ENCODE data around the gene CYP51A1. TPM values are rescaled to one million over a fixed set of nuclear protein-coding genes. Genes with fewer than 3 reads are reported as not detected.

CYP51A1 gene
- total and polyA plus RNA-seq, 8 donors: 8.0 to 115 (median 19.9) TPM

DNA sequence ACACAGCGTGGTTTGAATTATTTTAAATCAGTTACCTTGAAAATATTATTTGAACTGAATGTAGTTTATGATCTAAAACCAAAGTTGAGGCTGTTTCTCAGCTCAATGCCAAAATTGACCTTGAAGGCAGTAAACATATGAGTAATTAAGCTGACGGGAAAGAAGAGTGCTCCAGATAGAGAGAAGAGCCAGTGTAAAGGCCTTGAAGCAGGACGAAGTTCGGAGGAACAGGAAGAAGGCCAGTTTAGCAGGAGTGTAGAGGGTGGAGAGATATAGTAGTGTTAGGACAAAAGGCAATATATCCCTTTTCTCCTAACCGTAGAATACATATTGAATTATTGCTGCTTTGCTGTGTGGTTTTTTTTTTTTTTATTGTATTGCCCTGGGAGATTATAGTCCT lies 63.2 kb downstream of the CYP51A1 start:
- no peak overlapping the region for H3K27ac ChIP-seq
- H3K27me3 ChIP-seq: no peaks in the 10 kb centered on the region
- WGBS, 5 donors: 77 to 84% (median 79%) methylated on average over 5 of the region's 5 CpGs
- TF ChIP-seq POLR2AphosphoS5 (IDR thresholded peaks at IDR 0.05): no peak
- no peak for TF ChIP-seq CTCF (IDR thresholded peaks at IDR 0.05)
- no peak for TF ChIP-seq EP300 (IDR thresholded peaks at IDR 0.05)
- TF ChIP-seq POLR2A (IDR thresholded peaks at IDR 0.05): no peak
- intact Hi-C loops (cut with DNase I; ENCODE audit: low total_unique reads): no loop called here
- peaks cover 0 to 4% (median 0%) of the 10 kb centered on the region in 4 donors for H3K4me1 ChIP-seq
- peaks cover 15 to 85% (median 78%) of the 10 kb centered on the region in 4 donors for H3K36me3 ChIP-seq
- peak in 1 of 2 donors; percentile 10 for DNase-seq
- H3K9me3 ChIP-seq: no peaks in the 10 kb centered on the region
- H3K4me3 ChIP-seq: no peak overlapping the region

DNA sequence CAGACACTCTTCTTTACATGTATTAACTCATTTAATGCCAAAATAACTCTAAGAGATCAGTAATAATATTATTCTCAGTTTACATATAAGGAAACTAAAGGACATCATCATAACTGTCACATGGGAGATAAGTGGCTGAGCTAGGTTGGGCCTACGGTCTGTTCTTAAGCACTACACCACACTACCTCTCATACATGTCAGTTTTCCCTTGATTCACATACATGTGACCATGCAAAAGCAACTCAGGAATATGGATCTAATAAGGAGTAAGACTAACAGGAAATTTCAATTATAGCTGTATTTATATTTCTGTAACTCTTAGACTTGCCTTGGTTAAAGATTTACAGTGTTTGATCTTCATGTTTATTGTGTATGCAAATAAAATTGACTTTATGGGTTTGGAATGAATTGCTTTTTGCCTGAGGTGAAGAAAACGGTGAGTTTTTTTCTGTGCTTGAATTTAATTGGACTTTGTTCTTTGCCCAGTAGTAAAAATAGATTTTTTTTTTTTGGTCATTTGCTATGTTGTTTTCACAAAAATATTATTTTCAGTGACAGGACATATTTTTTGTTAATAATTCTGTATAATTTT lies 69.7 kb downstream of the CYP51A1 start:
- no peak overlapping the region for H3K27ac ChIP-seq
- no peaks in the 10 kb centered on the region for H3K9me3 ChIP-seq
- H3K4me1 ChIP-seq: peaks cover 0 to 4% (median 0%) of the 10 kb centered on the region in 4 donors
- no peak for DNase-seq
- WGBS, 5 donors: 48 to 68% (median 53%) methylated on average over 2 of the region's 2 CpGs
- no peaks in the 10 kb centered on the region for H3K27me3 ChIP-seq
- H3K4me3 ChIP-seq: no peak overlapping the region
- intact Hi-C loops (cut with DNase I; ENCODE audit: low total_unique reads): no loop called here
- H3K36me3 ChIP-seq: peaks cover 11 to 78% (median 60%) of the 10 kb centered on the region in 4 donors
- TF ChIP-seq POLR2AphosphoS5 (IDR thresholded peaks at IDR 0.05) (no peak), POLR2A (IDR thresholded peaks at IDR 0.05) (no peak), CTCF (IDR thresholded peaks at IDR 0.05) (no peak), EP300 (IDR thresholded peaks at IDR 0.05) (no peak)

Other genes starting within 250 kb of the CYP51A1 start
- gene AKAP9, start 193.6 kb downstream of the CYP51A1 start, total RNA-seq: 100 to 1,000 TPM; 109 to 149 (median 118) TPM
- 10 to 100 TPM in 2 of 3 donors, 1 to 10 TPM in 1; 5.7 to 13.8 (median 10.8) TPM for gene AKAP9, start 193.6 kb downstream of the CYP51A1 start, polyA plus RNA-seq
- gene LRRD1, start 44.7 kb upstream of the CYP51A1 start, total RNA-seq: 1 to 10 TPM in 1 of 5 donors, not detected in 4; 1.8 TPM
- gene LRRD1, start 44.7 kb upstream of the CYP51A1 start, polyA plus RNA-seq: not detected
- 100 to 1,000 TPM in 2 of 5 donors, 10 to 100 TPM in 2, 1 to 10 TPM in 1; 4.1 to 249 (median 63.0) TPM for gene KRIT1, start 111.4 kb upstream of the CYP51A1 start, total RNA-seq
- gene KRIT1, start 111.4 kb upstream of the CYP51A1 start, polyA plus RNA-seq: 10 to 100 TPM; 10.2 to 15.5 (median 13.3) TPM
- 100 to 1,000 TPM in 2 of 5 donors, 10 to 100 TPM in 3; 32.4 to 212 (median 51.6) TPM for gene ANKIB1, start 111.5 kb upstream of the CYP51A1 start, total RNA-seq
- gene ANKIB1, start 111.5 kb upstream of the CYP51A1 start, polyA plus RNA-seq: 10 to 100 TPM in 1 of 3 donors, 1 to 10 TPM in 2; 8.3 to 12.4 (median 9.9) TPM

Data from stomach (tissue), 9 donors.